Stimulated activated CD8-positive, alpha-beta memory T cell treated with anti-CD3 and anti-CD28 coated beads, Interleukin-7, amount 100 ng/mL, for 1 hour (primary cell): ENCODE measurements around the gene LEMD2.

ENCODE experiments used
- DNase-seq, 2 donors: peaks; one replicate each; pipeline ENCODE4 v3.0.0-alpha.2; 2020; ENCODE audit warnings: low read depth in 2 of 2

The LEMD2 gene

DNA sequence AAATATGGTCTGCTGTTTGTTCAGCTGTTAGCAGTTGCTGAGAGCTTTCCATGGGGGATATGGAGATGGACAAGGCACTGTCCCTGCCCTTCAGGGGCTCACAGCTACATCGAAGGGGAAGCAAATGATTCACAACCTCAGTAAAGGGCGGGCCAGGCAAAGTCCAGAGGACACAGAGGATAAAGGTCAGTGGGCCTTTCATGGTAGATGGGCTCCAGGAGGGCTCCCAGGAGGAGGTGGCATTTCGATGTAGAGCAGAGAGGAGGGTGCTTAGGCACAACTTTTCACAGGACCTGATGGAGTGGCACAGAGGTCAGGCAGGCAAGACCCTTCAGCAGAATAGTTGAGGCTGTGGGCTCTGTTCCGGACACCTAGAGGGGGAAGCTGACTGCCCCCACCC lies 30.1 kb upstream of the LEMD2 start:
- DNase-seq: no peak

- DNase-seq: no peak
These were observed 29.4 kb upstream of the LEMD2 start for GRCh38 chr6:33818293-33818692.

DNA sequence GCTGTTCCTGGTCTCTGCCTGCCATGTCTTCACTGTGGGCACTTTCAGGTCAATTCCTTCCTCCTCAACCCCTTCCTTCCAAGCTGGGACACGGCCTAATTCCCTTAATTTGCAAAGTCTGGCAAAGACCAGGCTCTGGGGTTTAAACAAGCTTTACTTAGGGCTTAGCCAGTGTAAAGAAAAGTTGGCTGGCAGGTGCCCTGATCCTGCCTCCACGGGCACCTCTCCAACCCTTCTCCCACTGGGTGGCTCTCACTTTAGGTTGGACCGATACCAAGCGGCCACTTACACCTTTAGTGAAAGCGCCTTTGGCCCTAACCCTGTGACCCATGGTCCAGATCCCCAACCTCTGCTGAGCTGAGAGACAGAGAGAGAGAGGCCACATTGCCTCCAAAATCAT lies 28.6 kb upstream of the LEMD2 start:
- DNase-seq: no peak

- DNase-seq: no peak
These were observed 28.0 kb upstream of the LEMD2 start for GRCh38 chr6:33816911-33817310.

- no peak for DNase-seq
These were observed 26.9 kb upstream of the LEMD2 start for GRCh38 chr6:33815854-33816253.

DNA sequence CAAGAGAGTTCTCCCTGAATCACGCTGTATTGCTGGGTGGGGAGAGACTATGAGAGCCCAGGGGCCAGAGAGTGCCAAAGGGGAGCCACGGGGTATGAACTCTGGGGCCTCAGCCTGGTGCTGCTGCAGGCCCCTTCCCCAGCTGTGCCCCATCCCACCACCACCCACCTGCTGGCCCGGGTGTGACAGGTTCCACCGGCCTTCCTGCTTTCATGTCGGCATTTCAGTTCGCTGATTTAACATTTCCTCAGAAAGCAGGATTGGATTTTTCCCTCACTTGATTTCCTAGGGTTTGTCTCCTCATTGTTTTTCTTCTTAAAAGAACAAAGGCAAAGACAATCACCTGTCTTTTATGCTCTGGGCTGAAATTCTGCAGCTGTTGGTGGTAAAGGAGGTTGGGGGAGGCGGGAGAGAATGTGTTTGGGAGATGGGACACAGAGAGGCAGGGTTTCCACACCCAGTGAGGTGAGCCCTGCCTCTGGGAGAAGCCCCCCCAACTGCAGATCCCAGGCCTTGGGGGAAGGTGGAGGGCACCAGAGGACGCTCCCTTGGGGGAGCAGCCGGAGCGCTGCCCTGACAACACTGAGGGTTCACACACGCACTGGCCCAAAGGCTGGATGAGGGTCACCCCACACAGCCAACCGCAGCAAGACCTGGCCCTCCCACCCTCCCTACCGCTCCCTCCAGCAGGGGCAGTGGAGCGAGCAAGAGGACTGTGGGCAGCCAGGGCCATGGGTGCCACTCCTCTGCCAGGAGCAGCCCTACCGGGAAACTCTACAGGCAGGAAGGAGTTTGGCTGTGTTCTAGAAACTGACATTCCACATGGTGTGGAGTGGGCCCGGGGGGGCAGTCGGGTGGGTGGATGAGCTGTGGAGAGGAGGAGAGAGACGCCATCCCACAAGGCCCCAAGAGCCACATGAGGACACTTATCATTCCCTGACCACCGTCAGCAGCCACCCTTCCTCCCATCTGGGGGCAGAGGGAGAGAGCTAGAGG lies 25.4 kb upstream of the LEMD2 start:
- DNase-seq: no peak

- DNase-seq: no peak
These were observed 24.4 kb upstream of the LEMD2 start for GRCh38 chr6:33813246-33813904.

- DNase-seq: peak in 1 of 2 donors; percentile 7
These were observed 23.7 kb upstream of the LEMD2 start for GRCh38 chr6:33812669-33813068.

DNA sequence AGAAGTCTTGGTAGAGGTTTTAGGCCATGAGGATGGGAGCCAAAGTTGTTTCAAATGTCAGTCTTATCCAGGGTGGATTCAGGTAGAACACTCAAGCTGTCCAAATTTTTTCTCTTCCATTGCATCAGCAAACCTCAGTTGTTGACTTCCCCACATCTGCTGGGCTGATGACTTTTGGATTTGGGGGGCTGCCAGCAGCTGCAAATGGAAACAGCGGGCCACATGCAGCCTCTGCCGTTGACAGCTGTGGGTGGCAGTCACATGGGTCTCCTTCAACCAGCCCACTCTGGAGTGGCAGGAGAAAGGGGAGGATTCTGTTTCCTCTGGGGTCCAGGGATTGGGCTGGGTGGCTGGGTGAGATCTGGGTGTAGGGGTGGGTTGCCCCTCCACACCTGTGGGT lies 20.7 kb upstream of the LEMD2 start:
- DNase-seq: no peak

DNA sequence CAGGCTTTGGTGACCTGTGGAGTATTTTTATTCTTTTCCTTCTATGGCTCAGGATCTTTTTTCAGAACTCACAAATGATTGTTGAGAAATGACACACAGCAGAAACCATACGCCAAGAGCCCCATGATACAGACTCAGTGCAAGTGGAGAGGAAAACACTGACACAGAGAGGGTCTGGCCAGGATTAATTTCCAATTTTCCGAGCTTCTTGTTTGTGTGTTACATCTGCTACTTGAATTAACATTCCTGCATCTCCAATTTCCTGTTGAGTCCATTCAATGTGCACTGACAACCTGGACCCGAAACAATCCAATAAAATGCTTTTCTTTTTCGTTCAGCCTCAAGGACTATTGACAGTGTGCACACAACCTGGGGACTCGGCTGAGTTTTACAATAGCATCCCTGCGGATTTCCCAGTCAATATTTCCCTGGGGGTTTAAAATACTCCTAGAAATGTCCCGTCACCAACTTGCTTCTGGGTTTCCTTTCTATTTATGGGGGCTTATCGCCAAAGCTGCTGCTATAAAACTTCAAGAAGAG lies 19.8 kb upstream of the LEMD2 start:
- DNase-seq: no peak

DNA sequence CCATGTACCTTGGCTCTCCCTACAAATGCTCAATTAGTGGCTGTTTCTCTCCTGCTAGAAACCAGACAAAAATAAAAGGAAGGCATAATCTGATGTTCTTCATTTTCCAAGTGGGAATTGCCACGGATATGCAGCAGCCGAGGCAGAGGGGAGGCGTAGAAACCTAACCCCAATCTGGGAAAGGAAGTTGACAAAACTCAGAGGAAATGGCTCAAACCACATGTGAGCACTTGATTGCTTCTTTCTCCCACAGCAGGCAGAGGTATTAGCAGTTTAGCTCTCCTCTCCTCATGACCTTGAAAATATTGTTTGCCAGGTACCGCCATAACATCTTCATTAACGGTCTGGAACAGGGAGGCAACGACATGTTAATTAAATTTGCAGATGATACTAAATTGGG lies 18.7 kb upstream of the LEMD2 start:
- DNase-seq: no peak

DNA sequence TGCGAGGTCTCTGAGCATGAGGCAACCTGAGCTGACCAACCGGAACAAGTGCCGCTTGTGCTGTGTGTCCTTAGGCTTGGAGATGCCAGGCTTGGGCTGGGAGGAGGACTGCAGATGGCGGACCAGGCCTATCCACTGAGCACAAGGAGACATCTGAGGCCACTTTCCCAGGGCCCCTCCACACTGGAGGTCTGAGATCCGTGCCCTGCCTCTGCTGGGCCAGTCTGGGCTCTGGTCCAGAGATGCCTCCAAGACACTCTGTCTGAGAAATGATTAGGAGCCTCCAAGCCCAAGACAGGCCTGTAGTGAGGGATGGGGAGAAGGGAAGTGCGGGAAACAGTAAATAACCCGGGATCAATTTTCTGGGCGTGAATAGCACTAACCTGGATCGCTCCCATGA lies 17.9 kb upstream of the LEMD2 start:
- DNase-seq: no peak

- no peak for DNase-seq
These were observed 14.7 kb upstream of the LEMD2 start, which contains the start of gene MLN for GRCh38 chr6:33803571-33804053. Gene MLN, minus strand, starts transcription at chr6:33804003. Its CDS starts 2,840 bp downstream, at chr6:33801163.

- DNase-seq: no peak
These were observed 13.4 kb upstream of the LEMD2 start for GRCh38 chr6:33802186-33802958.

DNA sequence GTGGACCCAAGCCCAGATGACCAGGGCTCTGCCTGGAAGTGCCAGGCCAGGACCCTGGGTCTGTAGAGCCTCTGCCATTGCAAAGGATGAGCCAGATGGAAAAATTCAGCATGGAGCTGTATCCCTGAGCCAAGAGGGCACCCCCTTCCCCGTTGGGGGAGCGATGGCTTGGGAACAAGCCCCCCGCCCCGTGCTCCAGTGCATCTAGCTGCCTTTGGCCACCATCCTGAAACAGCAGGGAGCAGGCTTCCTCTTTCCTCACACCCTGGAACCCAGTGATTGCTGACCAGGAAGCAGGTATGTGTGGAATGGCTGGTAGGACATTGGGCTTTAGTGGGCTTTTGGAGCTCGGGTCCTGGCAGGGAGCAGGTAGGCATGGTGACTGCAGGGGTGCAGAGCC lies 12.7 kb upstream of the LEMD2 start:
- DNase-seq: no peak

GRCh38 chr6:33800248-33800969 lies 11.5 kb upstream of the LEMD2 start:
- DNase-seq: no peak

DNA sequence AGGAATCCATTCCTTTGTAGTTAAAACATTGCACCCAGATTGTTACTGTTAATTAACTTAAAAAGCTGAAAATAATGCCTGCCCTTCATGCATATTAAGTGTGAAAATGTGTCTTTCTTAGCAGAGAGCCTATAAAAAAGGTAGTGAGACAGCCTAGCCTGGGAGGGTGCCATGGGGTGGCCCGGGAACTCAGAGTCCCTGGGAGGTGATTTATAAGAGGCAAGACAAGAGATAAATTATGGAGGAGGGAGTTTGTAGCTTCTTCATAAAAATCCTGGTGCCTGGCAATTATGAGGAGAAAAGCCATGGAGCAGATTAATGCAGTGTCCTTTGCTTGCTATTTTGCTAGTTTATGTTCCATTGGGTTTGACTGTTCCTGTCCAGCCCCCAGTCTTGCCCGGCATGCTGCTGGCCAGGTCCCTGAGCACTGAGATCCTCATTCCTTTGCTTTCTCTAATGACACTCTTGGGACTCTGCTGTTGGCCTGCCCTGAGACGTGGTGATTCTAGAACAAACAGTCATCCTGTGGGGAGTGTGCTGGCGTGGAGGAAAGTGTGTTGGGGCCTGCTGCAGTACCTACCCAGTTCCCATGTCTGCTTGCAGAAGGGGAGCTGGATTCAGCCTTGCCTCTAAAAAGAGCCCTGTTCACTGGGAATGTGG lies 10.7 kb upstream of the LEMD2 start:
- DNase-seq: no peak

DNA sequence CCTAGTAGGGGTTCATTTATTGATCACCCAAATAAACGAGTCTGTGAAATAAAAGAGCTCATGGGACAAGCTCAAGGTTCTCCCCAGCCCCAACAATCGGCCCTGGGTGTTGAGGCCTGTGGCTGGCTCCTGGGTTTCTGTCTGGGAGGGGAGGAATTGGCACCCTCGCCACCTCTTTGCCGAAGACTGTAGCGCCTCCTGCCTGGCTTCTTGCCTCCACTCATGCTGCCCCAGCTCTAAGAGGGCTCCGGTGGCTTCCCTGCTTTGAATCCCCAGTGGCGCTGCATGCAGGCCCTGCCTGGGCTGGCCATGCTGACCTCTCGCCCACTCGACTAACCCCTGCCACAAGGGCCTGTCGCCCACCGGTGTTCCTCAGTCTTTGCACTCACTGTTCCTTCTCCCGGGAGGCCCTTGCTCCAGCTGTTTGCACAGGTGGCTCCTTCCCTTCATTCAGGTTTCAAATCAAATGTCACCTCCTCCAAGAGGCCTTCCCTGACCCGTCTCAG lies 9.5 kb upstream of the LEMD2 start:
- DNase-seq: no peak

DNA sequence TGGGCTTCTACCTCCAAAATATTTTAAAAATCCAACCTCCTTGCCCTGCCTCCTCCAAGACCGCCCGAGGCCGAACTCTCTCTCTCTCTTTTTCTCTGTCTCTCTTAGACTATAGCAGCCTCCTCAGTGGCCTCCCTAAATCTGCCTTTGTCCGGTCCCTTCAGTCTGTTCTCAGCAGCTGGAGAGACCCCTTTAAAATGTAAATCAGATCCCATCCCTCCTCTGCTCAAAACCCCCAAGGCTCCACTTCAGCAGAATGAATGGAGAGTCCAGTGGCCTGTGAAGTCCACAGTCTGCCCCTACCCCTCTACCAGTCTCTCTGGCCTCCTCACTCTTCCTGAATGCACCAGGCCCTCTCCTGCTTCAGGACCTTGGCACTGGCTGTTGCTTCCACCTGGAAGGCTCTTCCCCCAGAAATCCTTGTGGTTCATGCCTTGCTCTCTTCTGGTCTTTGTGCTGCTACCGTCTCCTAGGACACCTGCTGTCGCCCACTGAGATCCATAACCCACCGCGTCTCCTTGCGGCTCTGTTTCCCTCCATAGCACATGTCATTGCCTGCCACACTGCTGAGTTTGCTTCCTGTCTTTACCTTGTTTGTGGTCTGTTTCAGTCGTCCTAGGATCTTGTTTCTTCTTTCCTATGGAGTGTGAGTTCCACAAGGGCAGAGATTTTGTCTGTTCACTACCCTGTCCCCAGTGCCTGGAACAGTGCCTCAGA lies 8.9 kb upstream of the LEMD2 start:
- no peak for DNase-seq
